ENCODE data around the gene MS4A14. TPM values are rescaled to one million over a fixed set of nuclear protein-coding genes. Genes with fewer than 3 reads are reported as not detected.
A peak's percentile ranks its signal among the peaks of the same experiment; 100 is the strongest.

MS4A14 gene
- polyA plus RNA-seq, 4 donors = 0.12 to 1.2 TPM; not detected in 2

- no peak for FAIRE-seq
- no peak overlapping the region for H3K27ac ChIP-seq (ENCODE audit: low read depth in 1 of 3, low read length in 2 of 3)
- WGBS, 3 donors = 80 to 90% (median 87%) methylated on average over 3 of the region's 3 CpGs
Observed at GRCh38 chr11:60372767-60373166, 23.5 kb upstream of the MS4A14 start.

GRCh38 chr11:60375316-60375715 lies 20.9 kb upstream of the MS4A14 start:
- FAIRE-seq (no peak), DNase-seq (no peak)
- Histone ChIP-seq H3K27me3 (ENCODE audit: control insufficient read depth in 3 of 3, insufficient read depth in 3 of 3, low read length in 3 of 3) (no peaks in the 10 kb centered on the region), H3K4me1 (ENCODE audit: control insufficient read depth in 3 of 3, insufficient read depth in 2 of 3, low read depth in 1 of 3, low read length in 2 of 3) (peaks cover 0 to 6% (median 0%) of the 10 kb centered on the region in 3 donors), H3K9me3 (ENCODE audit: control insufficient read depth in 2 of 2, insufficient read depth in 1 of 2, low read depth in 1 of 2, low read length in 1 of 2) (no peaks in the 10 kb centered on the region), H3K4me3 (ENCODE audit: low read depth in 1 of 3, low read length in 3 of 3) (no peak overlapping the region), H3K36me3 (ENCODE audit: control insufficient read depth in 3 of 3, insufficient read depth in 2 of 3, low read depth in 1 of 3, low read length in 3 of 3) (no peaks in the 10 kb centered on the region), H3K27ac (ENCODE audit: low read depth in 1 of 3, low read length in 2 of 3) (no peak overlapping the region)
- WGBS, 3 donors = 94 to 98% (median 97%) methylated on average over 3 of the region's 3 CpGs

More at GRCh38 chr11:60372767-60373166, 23.5 kb upstream of the MS4A14 start:
- Histone ChIP-seq H3K27me3 (ENCODE audit: control insufficient read depth in 3 of 3, insufficient read depth in 3 of 3, low read length in 3 of 3) (no peaks in the 10 kb centered on the region), H3K36me3 (ENCODE audit: control insufficient read depth in 3 of 3, insufficient read depth in 2 of 3, low read depth in 1 of 3, low read length in 3 of 3) (no peaks in the 10 kb centered on the region), H3K9me3 (ENCODE audit: control insufficient read depth in 2 of 2, insufficient read depth in 1 of 2, low read depth in 1 of 2, low read length in 1 of 2) (no peaks in the 10 kb centered on the region), H3K4me3 (ENCODE audit: low read depth in 1 of 3, low read length in 3 of 3) (no peak overlapping the region), H3K4me1 (ENCODE audit: control insufficient read depth in 3 of 3, insufficient read depth in 2 of 3, low read depth in 1 of 3, low read length in 2 of 3) (peaks cover 0 to 6% (median 0%) of the 10 kb centered on the region in 3 donors)
- DNase-seq = no peak

- no peak overlapping the region for H3K4me3 ChIP-seq (ENCODE audit: low read depth in 1 of 3, low read length in 3 of 3)
- H3K9me3 ChIP-seq (ENCODE audit: control insufficient read depth in 2 of 2, insufficient read depth in 1 of 2, low read depth in 1 of 2, low read length in 1 of 2) = no peaks in the 10 kb centered on the region
- 82 to 86% (median 85%) methylated on average over 3 of the region's 3 CpGs for WGBS, 3 donors
- H3K4me1 ChIP-seq (ENCODE audit: control insufficient read depth in 3 of 3, insufficient read depth in 2 of 3, low read depth in 1 of 3, low read length in 2 of 3) = no peaks in the 10 kb centered on the region
- H3K27me3 ChIP-seq (ENCODE audit: control insufficient read depth in 3 of 3, insufficient read depth in 3 of 3, low read length in 3 of 3) = peaks cover 0 to 1% (median 0%) of the 10 kb centered on the region in 3 donors
- no peak for FAIRE-seq
- peak overlapping the region in 1 of 3 donors; percentile 9 for H3K27ac ChIP-seq (ENCODE audit: low read depth in 1 of 3, low read length in 2 of 3)
- no peaks in the 10 kb centered on the region for H3K36me3 ChIP-seq (ENCODE audit: control insufficient read depth in 3 of 3, insufficient read depth in 2 of 3, low read depth in 1 of 3, low read length in 3 of 3)
- DNase-seq = no peak
Observed at GRCh38 chr11:60376601-60377000, 19.7 kb upstream of the MS4A14 start.

GRCh38 chr11:60377401-60378136 lies 18.7 kb upstream of the MS4A14 start:
- Histone ChIP-seq H3K4me1 (ENCODE audit: control insufficient read depth in 3 of 3, insufficient read depth in 2 of 3, low read depth in 1 of 3, low read length in 2 of 3) (no peaks in the 10 kb centered on the region), H3K27me3 (ENCODE audit: control insufficient read depth in 3 of 3, insufficient read depth in 3 of 3, low read length in 3 of 3) (peaks cover 0 to 4% (median 3%) of the 10 kb centered on the region in 3 donors), H3K36me3 (ENCODE audit: control insufficient read depth in 3 of 3, insufficient read depth in 2 of 3, low read depth in 1 of 3, low read length in 3 of 3) (no peaks in the 10 kb centered on the region), H3K27ac (ENCODE audit: low read depth in 1 of 3, low read length in 2 of 3) (peak overlapping the region in 2 of 3 donors; percentile 2 to 40), H3K4me3 (ENCODE audit: low read depth in 1 of 3, low read length in 3 of 3) (no peak overlapping the region), H3K9me3 (ENCODE audit: control insufficient read depth in 2 of 2, insufficient read depth in 1 of 2, low read depth in 1 of 2, low read length in 1 of 2) (no peaks in the 10 kb centered on the region)
- DNase-seq (no peak), FAIRE-seq (no peak)
- WGBS, 3 donors = 76 to 94% (median 77%) methylated on average over 2 of the region's 2 CpGs

- H3K4me1 ChIP-seq (ENCODE audit: control insufficient read depth in 3 of 3, insufficient read depth in 2 of 3, low read depth in 1 of 3, low read length in 2 of 3) = no peaks in the 10 kb centered on the region
- H3K4me3 ChIP-seq (ENCODE audit: low read depth in 1 of 3, low read length in 3 of 3) = peak within 1 kb of the TSS in 1 of 3 donors; percentile 8
- WGBS, 3 donors = 40 to 58% (median 53%) methylated on average over 3 of the region's 3 CpGs
- H3K27ac ChIP-seq (ENCODE audit: low read depth in 1 of 3, low read length in 2 of 3) = peak within 1 kb of the TSS in 2 of 3 donors; percentile 2 to 40
- DNase-seq (peak in 1 of 2 donors; percentile 18), FAIRE-seq (no peak)
- peaks cover 0 to 4% (median 3%) of the 10 kb centered on the region in 3 donors for H3K27me3 ChIP-seq (ENCODE audit: control insufficient read depth in 3 of 3, insufficient read depth in 3 of 3, low read length in 3 of 3)
- no peaks in the 10 kb centered on the region for H3K9me3 ChIP-seq (ENCODE audit: control insufficient read depth in 2 of 2, insufficient read depth in 1 of 2, low read depth in 1 of 2, low read length in 1 of 2)
- no peaks in the 10 kb centered on the region for H3K36me3 ChIP-seq (ENCODE audit: control insufficient read depth in 3 of 3, insufficient read depth in 2 of 3, low read depth in 1 of 3, low read length in 3 of 3)
Observed at GRCh38 chr11:60378354-60378753, 17.9 kb upstream of the MS4A14 start, which contains the start of gene MS4A7. TSS of gene MS4A7 (plus strand) at chr11:60378532. CDS start at chr11:60383142, 4,610 bp downstream.

GRCh38 chr11:60389279-60389910 lies 6.9 kb upstream of the MS4A14 start:
- FAIRE-seq (no peak), DNase-seq (no peak)
- Histone ChIP-seq H3K27me3 (ENCODE audit: control insufficient read depth in 3 of 3, insufficient read depth in 3 of 3, low read length in 3 of 3) (peaks cover 0 to 3% (median 0%) of the 10 kb centered on the region in 3 donors), H3K4me3 (ENCODE audit: low read depth in 1 of 3, low read length in 3 of 3) (no peak overlapping the region), H3K9me3 (ENCODE audit: control insufficient read depth in 2 of 2, insufficient read depth in 1 of 2, low read depth in 1 of 2, low read length in 1 of 2) (no peaks in the 10 kb centered on the region), H3K27ac (ENCODE audit: low read depth in 1 of 3, low read length in 2 of 3) (peak overlapping the region in 1 of 3 donors; percentile 42), H3K36me3 (ENCODE audit: control insufficient read depth in 3 of 3, insufficient read depth in 2 of 3, low read depth in 1 of 3, low read length in 3 of 3) (no peaks in the 10 kb centered on the region), H3K4me1 (ENCODE audit: control insufficient read depth in 3 of 3, insufficient read depth in 2 of 3, low read depth in 1 of 3, low read length in 2 of 3) (no peaks in the 10 kb centered on the region)
- 47 to 65% (median 63%) methylated on average over 5 of the region's 5 CpGs for WGBS, 3 donors

GRCh38 chr11:60390419-60390818 lies 5.8 kb upstream of the MS4A14 start:
- H3K36me3 ChIP-seq (ENCODE audit: control insufficient read depth in 3 of 3, insufficient read depth in 2 of 3, low read depth in 1 of 3, low read length in 3 of 3) = no peaks in the 10 kb centered on the region
- DNase-seq (no peak), FAIRE-seq (no peak)
- no peak overlapping the region for H3K4me3 ChIP-seq (ENCODE audit: low read depth in 1 of 3, low read length in 3 of 3)
- no peaks in the 10 kb centered on the region for H3K27me3 ChIP-seq (ENCODE audit: control insufficient read depth in 3 of 3, insufficient read depth in 3 of 3, low read length in 3 of 3)
- H3K27ac ChIP-seq (ENCODE audit: low read depth in 1 of 3, low read length in 2 of 3) = no peak overlapping the region
- no peaks in the 10 kb centered on the region for H3K9me3 ChIP-seq (ENCODE audit: control insufficient read depth in 2 of 2, insufficient read depth in 1 of 2, low read depth in 1 of 2, low read length in 1 of 2)
- no peaks in the 10 kb centered on the region for H3K4me1 ChIP-seq (ENCODE audit: control insufficient read depth in 3 of 3, insufficient read depth in 2 of 3, low read depth in 1 of 3, low read length in 2 of 3)

- Histone ChIP-seq H3K27me3 (ENCODE audit: control insufficient read depth in 3 of 3, insufficient read depth in 3 of 3, low read length in 3 of 3) (no peaks in the 10 kb centered on the region), H3K9me3 (ENCODE audit: control insufficient read depth in 2 of 2, insufficient read depth in 1 of 2, low read depth in 1 of 2, low read length in 1 of 2) (no peaks in the 10 kb centered on the region), H3K4me1 (ENCODE audit: control insufficient read depth in 3 of 3, insufficient read depth in 2 of 3, low read depth in 1 of 3, low read length in 2 of 3) (no peaks in the 10 kb centered on the region), H3K4me3 (ENCODE audit: low read depth in 1 of 3, low read length in 3 of 3) (no peak overlapping the region), H3K27ac (ENCODE audit: low read depth in 1 of 3, low read length in 2 of 3) (no peak overlapping the region), H3K36me3 (ENCODE audit: control insufficient read depth in 3 of 3, insufficient read depth in 2 of 3, low read depth in 1 of 3, low read length in 3 of 3) (no peaks in the 10 kb centered on the region)
- WGBS, 3 donors = 84 to 91% (median 87%) methylated on average over 2 of the region's 2 CpGs
- FAIRE-seq (no peak), DNase-seq (no peak)
Observed at GRCh38 chr11:60392361-60392760, 3.9 kb upstream of the MS4A14 start.

Measured in small intestine (tissue), 7 donors.